Mesenchymal stem cell (in vitro differentiated cells and primary cell): ENCODE measurements around the gene DPY19L3. TPM values are rescaled to one million over a fixed set of nuclear protein-coding genes. Genes with fewer than 3 reads are reported as not detected.
A peak's percentile ranks its signal among the peaks of the same experiment; 100 is the strongest.

Experiments
- DNase-seq: peaks from one replicate; pipeline ENCODE4 v3.0.0-alpha.2; 2013
- H2AFZ ChIP-seq: one replicate; pipeline ENCODE4 v1.6.1; 2013; ENCODE audit warnings: low read depth, mild to moderate bottlenecking, control low read depth, inconsistent platforms, low read length, moderate library complexity
- H2AK5ac ChIP-seq: 2 replicates; pipeline ENCODE4 v1.6.1; 2013; ENCODE audit warnings: low read length, moderate library complexity, mild to moderate bottlenecking, inconsistent platforms; ENCODE audit not compliant: severe bottlenecking
- H2BK120ac ChIP-seq: one replicate; pipeline ENCODE4 v1.6.1; 2013; ENCODE audit warnings: low read depth, mild to moderate bottlenecking, inconsistent platforms, low read length, moderate library complexity
- H2BK12ac ChIP-seq, 2 experiments: one replicate each; pipeline ENCODE4 v1.6.1; 2013; ENCODE audit warnings: inconsistent platforms in 2 of 2, low read length in 2 of 2, mild to moderate bottlenecking in 2 of 2, moderate library complexity in 2 of 2, control low read depth in 1 of 2
- H2BK15ac ChIP-seq: one replicate; pipeline ENCODE4 v1.6.1; 2013; ENCODE audit warnings: mild to moderate bottlenecking, low read depth, inconsistent platforms; ENCODE audit not compliant: poor library complexity, severe bottlenecking
- H2BK5ac ChIP-seq: 2 replicates; pipeline ENCODE4 v1.6.1; 2013; ENCODE audit warnings: low read depth, mild to moderate bottlenecking, low read length, control low read depth, inconsistent platforms; ENCODE audit not compliant: poor library complexity, severe bottlenecking
- H3K14ac ChIP-seq, 2 experiments: one replicate each; pipeline ENCODE4 v1.6.1; 2013; ENCODE audit warnings: inconsistent platforms in 2 of 2, low read length in 2 of 2, control low read depth in 1 of 2, mild to moderate bottlenecking in 1 of 2, moderate library complexity in 1 of 2
- H3K18ac ChIP-seq, 2 experiments: one replicate each; pipeline ENCODE4 v1.6.1; 2013; ENCODE audit warnings: inconsistent platforms in 2 of 2, low read length in 2 of 2, control low read depth in 1 of 2, low read depth in 1 of 2, mild to moderate bottlenecking in 1 of 2
- H3K23ac ChIP-seq, 2 experiments: one replicate each; pipeline ENCODE4 v1.6.1; 2013; ENCODE audit warnings: inconsistent platforms in 2 of 2, low read length in 2 of 2, mild to moderate bottlenecking in 2 of 2, moderate library complexity in 2 of 2, control low read depth in 1 of 2
- H3K27ac ChIP-seq: 2 replicates; pipeline ENCODE4 v1.5.1; 2013; ENCODE audit warnings: mild to moderate bottlenecking, moderate library complexity, low read length, control low read depth, inconsistent platforms; ENCODE audit not compliant: poor library complexity, severe bottlenecking
- H3K27me3 ChIP-seq, 2 experiments: 2 replicates each; pipeline versions ENCODE4 v1.6.1 to v1.7.0; 2013; ENCODE audit warnings: low read length in 2 of 2, mild to moderate bottlenecking in 2 of 2, moderate library complexity in 2 of 2, control low read depth in 1 of 2, inconsistent platforms in 1 of 2; ENCODE audit not compliant: control insufficient read depth in 1 of 2, insufficient read depth in 1 of 2
- H3K36me3 ChIP-seq, 2 experiments: 2 replicates each; pipeline versions ENCODE4 v1.6.1 to v1.7.0; 2013; ENCODE audit warnings: low read length in 2 of 2, control low read depth in 1 of 2, inconsistent platforms in 1 of 2, low read depth in 1 of 2, mild to moderate bottlenecking in 1 of 2; ENCODE audit not compliant: insufficient read depth in 2 of 2, control insufficient read depth in 1 of 2
- H3K4ac ChIP-seq, 2 experiments: one replicate each; pipeline ENCODE4 v1.6.1; 2013; ENCODE audit warnings: inconsistent platforms in 2 of 2, low read length in 2 of 2, mild to moderate bottlenecking in 2 of 2, moderate library complexity in 2 of 2, control low read depth in 1 of 2, low read depth in 1 of 2
- H3K4me1 ChIP-seq: 2 replicates; pipeline ENCODE4 v1.6.1; 2013; ENCODE audit warnings: low read depth, low read length, control low read depth; ENCODE audit not compliant: control insufficient read depth, insufficient read depth
- H3K4me2 ChIP-seq: 2 replicates; pipeline ENCODE4 v1.6.1; 2013; ENCODE audit warnings: low read length, mild to moderate bottlenecking, inconsistent platforms; ENCODE audit not compliant: poor library complexity, severe bottlenecking
- H3K4me3 ChIP-seq, 2 experiments: 2 replicates each; pipeline versions ENCODE4 v1.5.1 to v1.7.0; 2013; ENCODE audit warnings: low read length in 2 of 2, mild to moderate bottlenecking in 2 of 2, control low read depth in 1 of 2, low read depth in 1 of 2; ENCODE audit not compliant: insufficient read depth in 1 of 2
- H3K79me1 ChIP-seq: replicated peaks from 2 replicates; pipeline ENCODE4 v1.6.1; 2013; ENCODE audit warnings: mild to moderate bottlenecking, control low read depth, low read length, inconsistent platforms; ENCODE audit not compliant: poor library complexity, severe bottlenecking
- H3K9ac ChIP-seq: 2 replicates; pipeline ENCODE4 v1.7.0; 2013; ENCODE audit warnings: mild to moderate bottlenecking, low read length, moderate library complexity
- H3K9me3 ChIP-seq: 2 replicates; pipeline ENCODE4 v1.7.0; 2013; ENCODE audit warnings: mild to moderate bottlenecking, low read length; ENCODE audit not compliant: control insufficient read depth
- H4K8ac ChIP-seq: one replicate; pipeline ENCODE4 v1.6.1; 2013; ENCODE audit warnings: inconsistent platforms, mild to moderate bottlenecking, low read length, moderate library complexity
- H4K91ac ChIP-seq: one replicate; pipeline ENCODE4 v1.6.1; 2013; ENCODE audit warnings: mild to moderate bottlenecking, low read length, inconsistent platforms
- WGBS: methylation state at CpG from one replicate; pipeline ENCODE4 v1.1.7; 2013; ENCODE audit warnings: mixed read lengths; 5-methylcytosine and 5-hydroxymethylcytosine counted together
- polyA plus RNA-seq, 2 experiments: library from polyadenylated mRNA; stranded (reverse); fragments of 200-250 nt; gene quantifications; one replicate each; pipeline ENCODE4 v1.2.3, GENCODE V29; 2013

Gene DPY19L3
- 25.6 TPM for polyA plus RNA-seq (2013, experiment 1 of 2)
- polyA plus RNA-seq (2013, experiment 2 of 2): 24.9 TPM

GRCh38 chr19:32405431-32406160 is at the start of gene DPY19L3:
TSS of gene DPY19L3 (plus strand) at chr19:32405770. CDS start at chr19:32408254, 2,484 bp downstream.
- Histone ChIP-seq H2BK12ac (peak within 1 kb of the TSS in 1 of 2 experiments; percentile 29), H3K4me2 (peak within 1 kb of the TSS; percentile 73), H3K79me1 (peaks cover 30% of the 10 kb centered on the region), H2AK5ac (peak within 1 kb of the TSS; percentile 83), H2AFZ (peak within 1 kb of the TSS; percentile 94), H3K4me3 (peak within 1 kb of the TSS; percentile 86 to 94), H2BK15ac (peak within 1 kb of the TSS; percentile 15), H3K14ac (peak within 1 kb of the TSS; percentile 77 to 99), H4K8ac (peak within 1 kb of the TSS; percentile 97), H2BK120ac (peak within 1 kb of the TSS; percentile 97), H3K4me1 (peaks cover 9% of the 10 kb centered on the region), H3K27ac (peak within 1 kb of the TSS; percentile 84), H3K4ac (peak within 1 kb of the TSS; percentile 87 to 97), H3K18ac (peak within 1 kb of the TSS; percentile 93 to 98), H3K9ac (peak within 1 kb of the TSS; percentile 100), H2BK5ac (peak within 1 kb of the TSS; percentile 63), H3K27me3 (no peaks in the 10 kb centered on the region), H4K91ac (peak within 1 kb of the TSS; percentile 99), H3K36me3 (peaks cover 10 to 28% of the 10 kb centered on the region in 2 experiments), H3K9me3 (no peaks in the 10 kb centered on the region), H3K23ac (peak within 1 kb of the TSS in 1 of 2 experiments; percentile 34)
- peak; percentile 94 for DNase-seq
- under 1% methylated on average over 80 of the region's 104 CpGs for WGBS

GRCh38 chr19:32357720-32358119 is 47.9 kb upstream of the DPY19L3 start:
- Histone ChIP-seq H3K27me3 (no peaks in the 10 kb centered on the region), H2BK5ac (no peak overlapping the region), H3K4me3 (no peak overlapping the region), H3K4ac (no peak overlapping the region), H3K27ac (no peak overlapping the region), H3K36me3 (peaks cover 29 to 96% of the 10 kb centered on the region in 2 experiments), H2BK15ac (no peak overlapping the region), H3K14ac (no peak overlapping the region), H3K9me3 (no peaks in the 10 kb centered on the region), H3K79me1 (peaks cover 33% of the 10 kb centered on the region), H3K23ac (no peak overlapping the region), H3K9ac (no peak overlapping the region), H3K4me1 (no peaks in the 10 kb centered on the region), H4K8ac (no peak overlapping the region), H2AFZ (no peak overlapping the region), H2BK12ac (no peak overlapping the region), H2BK120ac (no peak overlapping the region), H4K91ac (no peak overlapping the region), H2AK5ac (no peak overlapping the region), H3K4me2 (no peak overlapping the region), H3K18ac (no peak overlapping the region)
- no peak for DNase-seq
- WGBS: no CpG with 5 or more reads among the region's 2 CpGs

- no peak overlapping the region for H3K4me3 ChIP-seq
- H2AK5ac ChIP-seq: no peak overlapping the region
- no peak overlapping the region for H2AFZ ChIP-seq
- H3K4ac ChIP-seq: no peak overlapping the region
- no peaks in the 10 kb centered on the region for H3K9me3 ChIP-seq
- WGBS: 94% methylated on average over 5 of the region's 5 CpGs
- no peak overlapping the region for H2BK15ac ChIP-seq
- no peak overlapping the region for H3K27ac ChIP-seq
- no peak overlapping the region for H2BK120ac ChIP-seq
- no peak overlapping the region for H4K91ac ChIP-seq
- H3K36me3 ChIP-seq: peaks cover 26 to 96% of the 10 kb centered on the region in 2 experiments
- H3K4me1 ChIP-seq: no peaks in the 10 kb centered on the region
- H2BK5ac ChIP-seq: no peak overlapping the region
- H3K79me1 ChIP-seq: peaks cover 30% of the 10 kb centered on the region
- no peak overlapping the region for H3K18ac ChIP-seq
- DNase-seq: no peak
- H3K4me2 ChIP-seq: no peak overlapping the region
- no peak overlapping the region for H3K23ac ChIP-seq
- H2BK12ac ChIP-seq: no peak overlapping the region
- H3K14ac ChIP-seq: no peak overlapping the region
- no peak overlapping the region for H4K8ac ChIP-seq
- no peaks in the 10 kb centered on the region for H3K27me3 ChIP-seq
- H3K9ac ChIP-seq: no peak overlapping the region
These were observed 47.2 kb upstream of the DPY19L3 start for GRCh38 chr19:32358321-32358720.

GRCh38 chr19:32359581-32359980 is 46.0 kb upstream of the DPY19L3 start:
- Histone ChIP-seq H3K4me3 (no peak overlapping the region), H2BK5ac (no peak overlapping the region), H3K4ac (no peak overlapping the region), H3K27me3 (no peaks in the 10 kb centered on the region), H3K36me3 (peaks cover 15 to 93% of the 10 kb centered on the region in 2 experiments), H3K79me1 (peaks cover 17% of the 10 kb centered on the region), H2BK12ac (no peak overlapping the region), H4K8ac (no peak overlapping the region), H3K4me1 (no peaks in the 10 kb centered on the region), H3K4me2 (no peak overlapping the region), H2BK120ac (no peak overlapping the region), H3K23ac (no peak overlapping the region), H3K9ac (no peak overlapping the region), H3K14ac (no peak overlapping the region), H3K18ac (no peak overlapping the region), H4K91ac (no peak overlapping the region), H3K27ac (no peak overlapping the region), H2AK5ac (no peak overlapping the region), H2AFZ (no peak overlapping the region), H3K9me3 (no peaks in the 10 kb centered on the region), H2BK15ac (no peak overlapping the region)
- DNase-seq: no peak
- 96% methylated on average over 8 of the region's 9 CpGs for WGBS
